Upper lobe of left lung (tissue), 4 donors: ENCODE results near the gene EXOC4.

ENCODE experiments used
- EP300 ChIP-seq, 4 donors: sonication (generic); formaldehyde crosslinking; IDR thresholded peaks; one replicate each; pipeline ENCODE4 v1.5.1; 2017; ENCODE audit warnings: antibody characterized with exemption in 4 of 4, control low read depth in 2 of 4
- POLR2A ChIP-seq, 4 donors: fragments of 450-650 bp; IDR thresholded peaks; one replicate each; pipeline ENCODE4 v1.5.1; 2016 to 2017; ENCODE audit warnings: antibody characterized with exemption in 4 of 4, mild to moderate bottlenecking in 2 of 4

DNA sequence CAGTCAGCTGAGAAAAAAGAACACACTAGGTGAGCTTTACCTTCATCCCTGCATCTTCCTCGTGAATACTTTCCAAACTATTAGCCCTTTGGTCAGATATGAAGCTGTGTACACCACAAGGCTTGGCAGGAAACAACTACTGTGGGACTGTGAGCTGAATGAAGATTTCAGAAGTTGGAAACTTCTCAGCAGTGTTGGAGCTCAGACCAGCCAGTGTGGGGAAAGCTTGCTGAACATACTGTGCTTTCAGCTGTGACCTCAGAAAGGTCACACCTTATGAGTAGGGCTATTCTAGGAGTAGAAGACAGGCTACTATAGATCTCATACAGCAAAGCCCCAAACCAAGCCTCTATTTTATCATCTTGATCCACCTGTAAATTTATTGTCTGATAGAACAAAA, 123.6 kb downstream of the EXOC4 start:
- TF ChIP-seq POLR2A (IDR thresholded peaks at IDR 0.05) (no peak), EP300 (IDR thresholded peaks at IDR 0.05) (no peak)
